HepG2 (cell line): ENCODE data around the gene USP2. TPM values are rescaled to one million over a fixed set of nuclear protein-coding genes. Genes with fewer than 3 reads are reported as not detected.

Experiments
- ATAC-seq: fragments of 200-7000 bp; cut with Tn5 transposase; 3 replicates; pipeline ENCODE4 v1.9.1; 2020; ENCODE audit warnings: mild to moderate bottlenecking, moderate library complexity
- BruUV-seq: library from RNA; stranded (reverse); fragments of 400-500 nt; replicated peaks from 2 replicates; lab custom pipeline; 2021; lab: Mats Ljungman, UMichigan
- CTCF ChIA-PET: fragments of 300-600 bp; formaldehyde crosslinking; extraction: SDS; loops from one replicate; lab custom pipeline; 2021; ENCODE audit warnings: low total read pairs, inconsistent platforms, low intra/inter-chr PET ratio; lab: Yijun Ruan, JAX
- POLR2A ChIA-PET: fragments of 350-600 bp; sonication (Branson Sonifier 250); formaldehyde crosslinking; loops from one replicate; lab custom pipeline; 2020; ENCODE audit warnings: antibody characterized with exemption, inconsistent platforms; lab: Yijun Ruan, JAX
- DNase-seq: peaks from one replicate; pipeline ENCODE4 v3.0.0-alpha.2; 2015; ENCODE audit warnings: low spot score
- FAIRE-seq: peaks from 3 replicates; lab custom pipeline; 2011; peaks lifted over from hg19 to GRCh38; lab: Jason Lieb, UNC
- H2AFZ ChIP-seq: one replicate; pipeline ENCODE4 v1.6.1; 2011; ENCODE audit warnings: low read length, inconsistent platforms
- H3K27ac ChIP-seq: fragments of 300-600 bp; 3 replicates; pipeline ENCODE4 v1.8.0; 2011; ENCODE audit warnings: mixed run types, mild to moderate bottlenecking, mixed read lengths, low read length, inconsistent platforms; ENCODE audit not compliant: insufficient read depth; ENCODE audit errors: extremely low read length
- H3K27me3 ChIP-seq, 2 experiments: fragments of 200-600 bp in 1 of 2; 2 replicates in 1 of 2; 3 replicates in 1 of 2; pipeline versions ENCODE4 v1.6.0 to v1.8.0; 2011; ENCODE audit warnings: low read length in 2 of 2, mild to moderate bottlenecking in 2 of 2, moderate library complexity in 2 of 2, inconsistent platforms in 1 of 2; ENCODE audit not compliant: insufficient read depth in 2 of 2, control insufficient read depth in 1 of 2
- H3K36me3 ChIP-seq, 2 experiments: fragments of 200-600 bp in 1 of 2; replicated peaks in 1 of 2; 2 replicates in 1 of 2; 3 replicates in 1 of 2; pipeline versions ENCODE4 v1.5.1 to v1.8.0; 2011; ENCODE audit warnings: low read length in 2 of 2, inconsistent platforms in 1 of 2; ENCODE audit not compliant: insufficient read depth in 2 of 2, control insufficient read depth in 1 of 2
- H3K4me1 ChIP-seq: 2 replicates; pipeline ENCODE4 v1.5.1; 2012; ENCODE audit warnings: low read length, inconsistent platforms; ENCODE audit not compliant: insufficient read depth
- H3K4me2 ChIP-seq: 2 replicates; pipeline ENCODE4 v1.6.0; 2011; ENCODE audit warnings: low read depth, low read length, inconsistent platforms
- H3K4me3 ChIP-seq, 3 experiments: fragments of 200-600 bp in 1 of 3; sonication (generic), shearing (Covaris generic) in 1 of 3; replicated peaks in 1 of 3; 2 replicates each; pipeline ENCODE4 v1.5.1; 2011 to 2016; ENCODE audit warnings: low read length in 3 of 3, inconsistent platforms in 2 of 3, low read depth in 2 of 3, mild to moderate bottlenecking in 2 of 3, control low read depth in 1 of 3, mixed read lengths in 1 of 3; ENCODE audit not compliant: insufficient read depth in 1 of 3
- H3K79me2 ChIP-seq: one replicate; pipeline ENCODE4 v1.6.1; 2011; ENCODE audit warnings: low read length, inconsistent platforms; ENCODE audit not compliant: insufficient read depth
- H3K9ac ChIP-seq: 2 replicates; pipeline ENCODE4 v1.6.0; 2011; ENCODE audit warnings: mild to moderate bottlenecking, low read depth, low read length, inconsistent platforms; ENCODE audit not compliant: insufficient read depth
- H3K9me3 ChIP-seq: 2 replicates; pipeline ENCODE4 v1.5.1; 2012; ENCODE audit warnings: mild to moderate bottlenecking, low read length
- H4K20me1 ChIP-seq: 2 replicates; pipeline ENCODE4 v1.6.0; 2011; ENCODE audit warnings: inconsistent platforms, mild to moderate bottlenecking, low read length, moderate library complexity; ENCODE audit not compliant: insufficient read depth
- DDIT3 ChIP-seq: sonication (generic); formaldehyde crosslinking; IDR thresholded peaks from 2 replicates; pipeline ENCODE4 v1.4.0; 2020; ENCODE audit warnings: mild to moderate bottlenecking, missing genetic modification reagents
- KAT2B ChIP-seq: fragments of 150-350 bp; IDR thresholded peaks from 2 replicates; pipeline ENCODE4 v1.6.1; 2014; ENCODE audit warnings: low read depth, low read length, borderline replicate concordance
- NCOA5 ChIP-seq: sonication (generic); formaldehyde crosslinking; IDR thresholded peaks from 2 replicates; pipeline ENCODE4 v1.4.0; 2020; ENCODE audit warnings: missing genetic modification reagents
- ZNF230 ChIP-seq: sonication (generic); formaldehyde crosslinking; IDR thresholded peaks from 2 replicates; pipeline ENCODE4 v1.4.0; 2020; ENCODE audit warnings: mild to moderate bottlenecking, missing genetic modification reagents
- WGBS: methylation state at CpG from one replicate; pipeline ENCODE4 v1.1.6; 2017; ENCODE audit warnings: low lambda C conversion rate; 5-methylcytosine and 5-hydroxymethylcytosine counted together
- in situ Hi-C: cut with HindIII; loops from 2 replicates; pipeline ENCODE4 v1.10.0; 2017; ENCODE audit warnings: low pct_unique_long_range_greater_than_20kb; ENCODE audit not compliant: extremely low pct_ligation_motif_present
- intact Hi-C: fragments of 100-400 bp; cut with micrococcal nuclease; formaldehyde crosslinking; loops from one replicate; pipeline ENCODE4 v1.10.0; 2022; ENCODE audit not compliant: unreplicated experiment
- polyA plus RNA-seq, 8 experiments: library from polyadenylated mRNA; depleted of rRNA in 3 of 8; stranded (reverse) in 7 of 8; unstranded in 1 of 8; fragments of >200 nt; fragmentation: Illumina TruSeq in 4 of 8; extraction: Trizol in 4 of 8; gene quantifications; 2 replicates each; pipeline versions ENCODE4 v1.2.1 to v1.2.3, GENCODE V29; 2011 to 2016; ENCODE audit warnings: low read depth in 4 of 8, missing spikeins in 1 of 8, mixed read lengths in 1 of 8; ENCODE audit not compliant: insufficient read depth in 1 of 8
- total RNA-seq, 5 experiments: library from RNA; depleted of rRNA; stranded (reverse); fragments of >200 nt; fragmentation: Illumina TruSeq; extraction: Trizol; gene quantifications; 2 replicates each; pipeline ENCODE4 v1.2.3, GENCODE V29; 2016; ENCODE audit warnings: low read depth in 1 of 5
- TF ChIP-seq, protein P1 (sequence below): sonication (generic); formaldehyde crosslinking; IDR thresholded peaks from 2 replicates; pipeline ENCODE4 v1.9.0; 2022; ENCODE audit warnings: missing genetic modification reagents, mild to moderate bottlenecking, borderline replicate concordance
- TF ChIP-seq, protein P2 (sequence below): sonication (generic); formaldehyde crosslinking; IDR thresholded peaks from 2 replicates; pipeline ENCODE4 v1.4.0; 2020; ENCODE audit warnings: mild to moderate bottlenecking, missing genetic modification reagents, borderline replicate concordance

Gene USP2
- total and polyA plus RNA-seq, 2 of the 13 experiments (the other 11 are each of a cell fraction or from before 2014, with no cell fraction given), result 2.5 to 6.0 TPM

GRCh38 chr11:119422809-119423508 lies 41.5 kb upstream of the USP2 start, which contains the start of gene THY1:
Gene THY1, minus strand, starts transcription at chr11:119423172. Its CDS starts 2,267 bp downstream, at chr11:119420905.
- WGBS, result 78% methylated on average over 33 of the region's 41 CpGs
- Histone ChIP-seq H3K9ac (no peak within 1 kb of the TSS), H3K4me1 (peaks cover 11% of the 10 kb centered on the region; the same call in 1 of the 2 replicates), H3K79me2 (no peaks in the 10 kb centered on the region), H3K27ac (no peak within 1 kb of the TSS), H3K9me3 (no peaks in the 10 kb centered on the region), H2AFZ (no peak within 1 kb of the TSS), H3K36me3 (no peaks in the 10 kb centered on the region), H3K4me3 (peak within 1 kb of the TSS in 1 of 3 experiments; percentile 33; a peak in 1 of 6 replicates), H4K20me1 (no peaks in the 10 kb centered on the region), H3K4me2 (no peak within 1 kb of the TSS; the same call in 1 of the 2 replicates), H3K27me3 (no peaks in the 10 kb centered on the region; a peak in 2 of 5 replicates)
- CTCF ChIA-PET, result no interaction called here
- intact Hi-C loops (no loop called here), in situ Hi-C loops (no loop called here)
- ATAC-seq (no peak; the same call in 2 of the 3 replicates), FAIRE-seq (no peak), DNase-seq (no peak)
- BruUV-seq, result no TSS peak
- TF ChIP-seq ZNF230 (CRISPR knock-in tag), result no peak
- TF ChIP-seq NCOA5 (CRISPR knock-in tag), result no peak
- TF ChIP-seq, protein P1, sequence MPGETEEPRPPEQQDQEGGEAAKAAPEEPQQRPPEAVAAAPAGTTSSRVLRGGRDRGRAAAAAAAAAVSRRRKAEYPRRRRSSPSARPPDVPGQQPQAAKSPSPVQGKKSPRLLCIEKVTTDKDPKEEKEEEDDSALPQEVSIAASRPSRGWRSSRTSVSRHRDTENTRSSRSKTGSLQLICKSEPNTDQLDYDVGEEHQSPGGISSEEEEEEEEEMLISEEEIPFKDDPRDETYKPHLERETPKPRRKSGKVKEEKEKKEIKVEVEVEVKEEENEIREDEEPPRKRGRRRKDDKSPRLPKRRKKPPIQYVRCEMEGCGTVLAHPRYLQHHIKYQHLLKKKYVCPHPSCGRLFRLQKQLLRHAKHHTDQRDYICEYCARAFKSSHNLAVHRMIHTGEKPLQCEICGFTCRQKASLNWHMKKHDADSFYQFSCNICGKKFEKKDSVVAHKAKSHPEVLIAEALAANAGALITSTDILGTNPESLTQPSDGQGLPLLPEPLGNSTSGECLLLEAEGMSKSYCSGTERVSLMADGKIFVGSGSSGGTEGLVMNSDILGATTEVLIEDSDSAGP (CRISPR knock-in tag), result no peak
- no peak for TF ChIP-seq DDIT3
- TF ChIP-seq KAT2B, result no peak
- TF ChIP-seq, protein P2, sequence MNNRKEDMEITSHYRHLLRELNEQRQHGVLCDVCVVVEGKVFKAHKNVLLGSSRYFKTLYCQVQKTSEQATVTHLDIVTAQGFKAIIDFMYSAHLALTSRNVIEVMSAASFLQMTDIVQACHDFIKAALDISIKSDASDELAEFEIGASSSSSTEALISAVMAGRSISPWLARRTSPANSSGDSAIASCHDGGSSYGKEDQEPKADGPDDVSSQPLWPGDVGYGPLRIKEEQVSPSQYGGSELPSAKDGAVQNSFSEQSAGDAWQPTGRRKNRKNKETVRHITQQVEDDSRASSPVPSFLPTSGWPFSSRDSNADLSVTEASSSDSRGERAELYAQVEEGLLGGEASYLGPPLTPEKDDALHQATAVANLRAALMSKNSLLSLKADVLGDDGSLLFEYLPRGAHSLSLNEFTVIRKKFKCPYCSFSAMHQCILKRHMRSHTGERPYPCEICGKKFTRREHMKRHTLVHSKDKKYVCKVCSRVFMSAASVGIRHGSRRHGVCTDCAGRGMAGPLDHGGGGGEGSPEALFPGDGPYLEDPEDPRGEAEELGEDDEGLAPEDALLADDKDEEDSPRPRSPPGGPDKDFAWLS (CRISPR knock-in tag), result no peak
- POLR2A ChIA-PET, result no interaction called here
